Nephron progenitor cell (in vitro differentiated cells): ENCODE results near the gene PLSCR3.
"Not testable (repeated sequence)": the region's sequence is repeated elsewhere in the genome, so short reads cannot be mapped to it uniquely, and the experiment has no call there.

Source experiments
- DNase-seq: peaks from one replicate; pipeline ENCODE4 v3.0.0; 2021
- H3K27ac Mint-ChIP-seq: 2 replicates; pipeline ENCODE4 v1.8.0; 2021; ENCODE audit warnings: mild to moderate bottlenecking, moderate library complexity, mixed read lengths
- H3K27me3 Mint-ChIP-seq: 2 replicates; pipeline ENCODE4 v1.8.0; 2021; ENCODE audit warnings: mild to moderate bottlenecking, low read depth, mixed read lengths; ENCODE audit not compliant: poor library complexity
- H3K36me3 Mint-ChIP-seq: 2 replicates; pipeline ENCODE4 v1.8.0; 2021; ENCODE audit warnings: low read depth, mixed read lengths
- H3K4me1 Mint-ChIP-seq: 2 replicates; pipeline ENCODE4 v1.8.0; 2021; ENCODE audit warnings: mixed read lengths
- H3K4me3 Mint-ChIP-seq: 2 replicates; pipeline ENCODE4 v1.8.0; 2021; ENCODE audit warnings: mild to moderate bottlenecking, moderate library complexity, mixed read lengths
- H3K9me3 Mint-ChIP-seq: 2 replicates; pipeline ENCODE4 v1.8.0; 2021; ENCODE audit warnings: mild to moderate bottlenecking, moderate library complexity, mixed read lengths
- TF ChIP-seq, protein P1 (sequence below): fragments of 200-600 bp; sonication (generic); IDR thresholded peaks from 2 replicates; pipeline ENCODE4 v1.5.0; 2021; ENCODE audit warnings: antibody characterized with exemption

PLSCR3 gene

DNA sequence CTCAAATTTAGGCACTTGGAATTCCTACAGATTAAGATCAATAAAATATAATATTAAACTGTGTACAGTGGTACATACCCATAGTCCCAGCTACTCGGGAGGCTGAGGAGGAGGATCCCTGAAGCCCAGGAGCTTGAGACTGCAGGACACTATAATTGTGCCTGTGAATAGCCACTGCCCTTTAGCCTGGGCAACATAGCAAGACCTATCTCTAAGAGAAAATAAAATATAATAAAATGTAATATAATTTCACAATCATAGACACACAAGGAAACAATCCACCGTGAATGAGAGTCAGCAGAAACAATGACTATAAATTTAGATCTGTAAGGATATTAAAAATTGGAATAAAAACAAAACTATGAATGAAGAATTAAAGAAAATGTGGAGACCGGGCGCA lies 23.5 kb downstream of the PLSCR3 start:
- TF ChIP-seq, protein P1, sequence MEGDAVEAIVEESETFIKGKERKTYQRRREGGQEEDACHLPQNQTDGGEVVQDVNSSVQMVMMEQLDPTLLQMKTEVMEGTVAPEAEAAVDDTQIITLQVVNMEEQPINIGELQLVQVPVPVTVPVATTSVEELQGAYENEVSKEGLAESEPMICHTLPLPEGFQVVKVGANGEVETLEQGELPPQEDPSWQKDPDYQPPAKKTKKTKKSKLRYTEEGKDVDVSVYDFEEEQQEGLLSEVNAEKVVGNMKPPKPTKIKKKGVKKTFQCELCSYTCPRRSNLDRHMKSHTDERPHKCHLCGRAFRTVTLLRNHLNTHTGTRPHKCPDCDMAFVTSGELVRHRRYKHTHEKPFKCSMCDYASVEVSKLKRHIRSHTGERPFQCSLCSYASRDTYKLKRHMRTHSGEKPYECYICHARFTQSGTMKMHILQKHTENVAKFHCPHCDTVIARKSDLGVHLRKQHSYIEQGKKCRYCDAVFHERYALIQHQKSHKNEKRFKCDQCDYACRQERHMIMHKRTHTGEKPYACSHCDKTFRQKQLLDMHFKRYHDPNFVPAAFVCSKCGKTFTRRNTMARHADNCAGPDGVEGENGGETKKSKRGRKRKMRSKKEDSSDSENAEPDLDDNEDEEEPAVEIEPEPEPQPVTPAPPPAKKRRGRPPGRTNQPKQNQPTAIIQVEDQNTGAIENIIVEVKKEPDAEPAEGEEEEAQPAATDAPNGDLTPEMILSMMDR, result no peak
- Mint-ChIP-seq H3K27ac (no peak overlapping the region), H3K4me3 (no peak overlapping the region)

DNA sequence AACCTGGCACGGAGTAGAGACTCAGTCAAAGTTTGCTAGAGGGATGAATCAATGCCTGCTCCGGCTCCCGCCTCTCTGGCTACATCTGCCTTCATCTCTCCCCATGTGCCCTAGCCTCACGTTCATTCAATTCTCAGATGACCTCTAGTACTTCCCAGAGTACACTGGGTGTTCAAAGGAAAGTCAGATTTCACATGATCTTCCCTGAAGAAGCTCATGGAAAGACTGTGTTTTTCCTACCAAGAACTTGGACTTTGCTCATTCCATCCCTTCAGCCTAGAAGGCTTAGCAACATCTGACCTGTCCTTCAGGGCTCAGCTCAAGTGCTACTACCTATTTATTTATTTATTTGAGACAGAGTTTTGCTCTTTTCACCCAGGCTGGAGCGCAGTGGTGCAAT lies 24.5 kb downstream of the PLSCR3 start:
- TF ChIP-seq, protein P1, result no peak
- Mint-ChIP-seq H3K27me3 (peaks cover 40% of the 10 kb centered on the region), H3K9me3 (no peaks in the 10 kb centered on the region), H3K36me3 (no peaks in the 10 kb centered on the region), H3K27ac (no peak overlapping the region), H3K4me3 (no peak overlapping the region), H3K4me1 (no peaks in the 10 kb centered on the region)
- DNase-seq, result no peak

More for the DNA sequence above, 23.5 kb downstream of the PLSCR3 start:
- H3K36me3 Mint-ChIP-seq, result no peaks in the 10 kb centered on the region
- H3K9me3 Mint-ChIP-seq, result no peaks in the 10 kb centered on the region
- H3K4me1 Mint-ChIP-seq, result no peaks in the 10 kb centered on the region
- DNase-seq, result no peak
- peaks cover 40% of the 10 kb centered on the region for H3K27me3 Mint-ChIP-seq

DNA sequence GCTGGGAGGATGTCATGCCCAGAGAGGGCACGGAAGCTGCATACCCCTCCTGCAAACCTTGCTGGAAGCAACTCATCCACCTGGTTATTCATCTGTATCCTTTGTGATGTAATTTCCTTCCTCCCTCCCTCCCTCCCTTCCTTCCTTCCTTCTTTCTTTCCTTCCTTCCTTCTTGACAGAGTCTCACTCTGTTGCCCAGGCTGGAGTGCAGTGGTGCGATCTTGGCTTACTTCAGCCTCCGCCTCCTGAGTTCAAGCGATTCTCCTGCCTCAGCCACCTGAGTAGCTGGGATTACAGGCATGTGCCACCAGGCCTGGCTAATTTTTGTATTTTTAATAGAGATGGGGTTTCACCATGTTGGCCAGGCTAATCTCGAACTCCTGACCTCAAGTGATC lies 25.7 kb downstream of the PLSCR3 start:
- DNase-seq, H3K9me3 Mint-ChIP-seq, H3K27ac Mint-ChIP-seq, H3K4me1 Mint-ChIP-seq, H3K4me3 Mint-ChIP-seq, H3K36me3 Mint-ChIP-seq: not testable (repeated sequence)
- H3K27me3 Mint-ChIP-seq, result peaks cover 33% of the 10 kb centered on the region

DNA sequence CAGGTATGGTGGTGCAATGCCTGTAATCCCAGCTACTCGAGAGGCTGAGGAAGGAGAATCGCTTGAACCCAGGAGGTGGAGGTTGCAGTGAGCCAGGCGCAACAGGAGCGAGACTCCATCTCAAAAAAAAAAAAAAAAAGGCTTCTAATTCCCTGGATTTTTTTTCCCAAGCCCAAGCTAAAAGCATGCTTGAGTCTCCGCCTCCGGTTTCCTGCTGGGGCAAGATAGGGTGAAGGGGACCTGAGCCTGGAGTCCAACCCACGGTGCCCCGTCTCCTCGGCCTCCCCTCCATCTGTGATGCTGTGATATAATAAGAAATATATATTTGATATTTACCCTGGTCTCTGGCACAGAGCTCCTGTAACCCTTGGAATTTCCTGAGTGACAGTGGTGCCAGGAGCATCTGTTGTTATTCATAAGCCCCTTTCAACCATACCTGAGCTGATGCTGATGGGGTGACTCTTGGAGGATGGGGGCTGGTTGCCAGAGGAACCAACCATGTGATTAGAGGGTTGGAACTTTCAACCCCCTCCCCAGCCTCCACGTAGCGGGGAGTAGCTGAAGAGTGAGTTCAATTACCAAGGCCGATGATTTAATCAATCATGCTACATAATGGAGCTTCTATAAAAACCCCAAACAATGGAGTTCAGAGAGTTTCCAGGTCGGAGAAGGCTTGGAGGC lies 26.3 kb downstream of the PLSCR3 start:
- no peak for DNase-seq
- TF ChIP-seq, protein P1, result no peak
- Mint-ChIP-seq H3K4me1 (no peaks in the 10 kb centered on the region), H3K36me3 (no peaks in the 10 kb centered on the region), H3K4me3 (no peak overlapping the region), H3K27me3 (peaks cover 33% of the 10 kb centered on the region), H3K9me3 (no peaks in the 10 kb centered on the region), H3K27ac (no peak overlapping the region)

DNA sequence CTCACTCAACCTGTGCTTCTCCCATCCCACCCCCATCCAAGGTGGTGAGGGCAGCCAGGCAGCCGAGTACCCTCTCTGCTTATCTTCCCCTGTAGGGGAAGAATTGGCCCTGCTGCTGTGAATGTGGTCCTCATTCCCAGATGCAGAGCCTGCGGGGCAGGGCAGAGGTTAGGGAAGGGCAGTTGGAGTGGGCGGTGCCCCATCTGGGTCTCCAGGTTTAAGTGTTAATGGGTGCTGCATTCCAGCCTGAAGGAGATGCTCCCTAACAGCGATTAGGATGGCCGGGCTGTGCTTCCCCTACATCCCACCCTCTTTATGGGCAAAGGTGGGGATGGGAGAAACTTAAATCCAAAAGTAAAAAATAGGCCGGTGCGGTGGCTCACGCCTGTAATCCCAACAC lies 27.2 kb downstream of the PLSCR3 start:
- Mint-ChIP-seq H3K36me3 (no peaks in the 10 kb centered on the region), H3K4me1 (no peaks in the 10 kb centered on the region), H3K4me3 (no peak overlapping the region), H3K27ac (no peak overlapping the region), H3K27me3 (peaks cover 30% of the 10 kb centered on the region), H3K9me3 (no peaks in the 10 kb centered on the region)
- no peak for DNase-seq
- TF ChIP-seq, protein P1, result no peak

DNA sequence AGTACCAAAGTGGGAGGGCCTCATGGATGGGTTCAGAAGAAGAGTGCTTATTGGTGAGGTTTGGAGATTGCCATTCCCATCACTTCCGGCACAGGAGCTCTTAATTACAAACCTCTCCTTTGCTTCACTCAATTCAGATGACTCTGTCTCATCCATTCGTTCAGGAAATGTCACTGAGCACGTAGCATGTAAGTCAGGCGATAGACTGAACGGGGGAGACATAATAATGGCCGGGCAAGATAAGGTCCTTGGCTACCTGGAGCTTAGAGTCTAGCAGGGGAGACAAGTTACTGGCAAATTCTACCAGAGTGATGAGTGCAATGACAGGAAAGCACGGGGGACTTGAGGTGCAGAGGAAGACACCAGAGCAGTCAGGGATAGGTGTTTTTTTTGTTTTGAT lies 28.4 kb downstream of the PLSCR3 start:
- H3K27me3 Mint-ChIP-seq, result peaks cover 31% of the 10 kb centered on the region
- H3K4me1 Mint-ChIP-seq, H3K9me3 Mint-ChIP-seq, H3K4me3 Mint-ChIP-seq, H3K36me3 Mint-ChIP-seq, H3K27ac Mint-ChIP-seq, DNase-seq: not testable (repeated sequence)

DNA sequence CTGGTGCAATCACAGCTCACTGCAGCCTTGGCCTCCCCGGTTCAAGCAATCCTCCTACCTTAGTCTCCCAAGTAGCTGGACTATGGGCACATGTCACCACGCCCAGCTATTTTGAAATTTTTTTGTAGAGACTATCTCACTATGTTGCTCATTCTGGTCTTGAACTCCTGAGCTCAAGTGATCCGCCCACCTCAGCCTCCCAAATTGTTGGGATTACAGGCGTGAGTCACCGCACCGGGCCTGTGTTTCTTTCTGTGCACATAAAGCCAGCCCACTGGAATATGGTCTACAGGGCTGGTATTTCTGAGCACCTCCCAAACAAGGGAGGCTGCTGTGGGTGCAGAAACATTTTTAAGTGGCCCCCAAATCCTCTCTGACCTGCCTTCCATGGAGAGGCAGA lies 31.0 kb downstream of the PLSCR3 start:
- Mint-ChIP-seq H3K27ac (no peak overlapping the region), H3K9me3 (no peaks in the 10 kb centered on the region), H3K4me3 (no peak overlapping the region), H3K4me1 (no peaks in the 10 kb centered on the region), H3K27me3 (peaks cover 18% of the 10 kb centered on the region), H3K36me3 (no peaks in the 10 kb centered on the region)
- TF ChIP-seq, protein P1, result no peak
- DNase-seq, result no peak
